ENCODE data around the gene C1orf159.

C1orf159 gene

DNA sequence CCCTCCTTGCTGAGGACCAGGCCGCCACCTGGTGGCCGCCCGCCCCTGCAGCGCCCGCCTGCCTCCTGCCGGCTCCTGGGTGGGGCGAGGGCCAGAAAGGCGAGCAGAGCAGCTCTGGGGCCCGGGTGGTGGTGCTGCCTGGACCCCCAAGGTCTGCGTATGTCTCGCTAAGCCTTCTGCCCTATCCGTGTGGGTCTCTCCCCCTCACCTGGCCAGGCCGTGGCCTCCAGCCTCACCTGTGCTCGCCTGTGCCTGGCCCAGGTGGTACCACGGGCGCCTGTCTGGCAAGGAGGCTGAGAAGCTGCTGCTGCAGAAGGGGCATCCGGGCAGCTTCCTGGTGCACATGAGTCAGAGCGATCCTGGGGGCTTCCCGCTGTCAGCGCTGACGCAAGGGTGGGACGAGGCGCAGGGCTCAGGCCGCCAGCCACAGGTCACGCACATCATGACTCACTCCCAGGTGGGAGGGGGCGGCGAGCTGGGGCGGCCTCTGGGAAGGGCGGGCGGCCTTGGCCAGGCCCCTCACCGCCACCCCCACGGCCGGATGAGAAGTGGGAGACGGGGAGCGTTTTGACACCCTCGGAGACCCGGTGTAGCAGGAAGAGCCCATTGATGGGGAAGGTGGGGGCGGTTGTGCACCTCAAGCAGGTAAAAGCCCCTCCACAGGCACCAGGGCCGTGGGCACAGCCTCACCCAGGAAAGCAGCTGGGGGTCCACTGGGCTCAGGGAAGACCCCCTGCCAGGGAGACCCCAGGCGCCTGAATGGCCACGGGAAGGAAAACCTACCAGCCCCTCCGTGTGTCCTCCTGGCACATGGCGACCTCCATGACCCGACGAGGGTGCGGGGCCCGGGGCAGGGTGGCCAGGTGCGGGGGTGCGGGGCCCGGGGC is 51.7 kb downstream of the C1orf159 start:
- TF ChIP-seq CEBPB (IDR thresholded peaks at IDR 0.05) (peak; percentile 68; the same call in 1 of the 2 replicates), NFIC (IDR thresholded peaks at IDR 0.05) (no peak), YY1 (IDR thresholded peaks at IDR 0.05; ENCODE audit: low read depth) (no peak), TAF1 (IDR thresholded peaks at IDR 0.05; ENCODE audit: low read depth) (no peak), RAD21 (IDR thresholded peaks at IDR 0.05; ENCODE audit: low read depth) (peak; percentile 73), EP300 (IDR thresholded peaks at IDR 0.05; ENCODE audit: borderline replicate concordance) (peak; percentile 70; the same call in 1 of the 2 replicates), ZBTB7A (IDR thresholded peaks at IDR 0.05; ENCODE audit: low read depth) (peak; percentile 98), TEAD4 (IDR thresholded peaks at IDR 0.05) (peak; percentile 38; the same call in 1 of the 2 replicates), FOXM1 (IDR thresholded peaks at IDR 0.05; ENCODE audit: borderline replicate concordance, low read depth) (no peak), CREB1 (IDR thresholded peaks at IDR 0.05; ENCODE audit: low read depth) (no peak; the same call in 1 of the 2 replicates), TCF12 (IDR thresholded peaks at IDR 0.05; ENCODE audit: low read depth) (peak; percentile 89), EGR1 (IDR thresholded peaks at IDR 0.05) (peak; percentile 51)
- TF ChIP-seq, protein P1, sequence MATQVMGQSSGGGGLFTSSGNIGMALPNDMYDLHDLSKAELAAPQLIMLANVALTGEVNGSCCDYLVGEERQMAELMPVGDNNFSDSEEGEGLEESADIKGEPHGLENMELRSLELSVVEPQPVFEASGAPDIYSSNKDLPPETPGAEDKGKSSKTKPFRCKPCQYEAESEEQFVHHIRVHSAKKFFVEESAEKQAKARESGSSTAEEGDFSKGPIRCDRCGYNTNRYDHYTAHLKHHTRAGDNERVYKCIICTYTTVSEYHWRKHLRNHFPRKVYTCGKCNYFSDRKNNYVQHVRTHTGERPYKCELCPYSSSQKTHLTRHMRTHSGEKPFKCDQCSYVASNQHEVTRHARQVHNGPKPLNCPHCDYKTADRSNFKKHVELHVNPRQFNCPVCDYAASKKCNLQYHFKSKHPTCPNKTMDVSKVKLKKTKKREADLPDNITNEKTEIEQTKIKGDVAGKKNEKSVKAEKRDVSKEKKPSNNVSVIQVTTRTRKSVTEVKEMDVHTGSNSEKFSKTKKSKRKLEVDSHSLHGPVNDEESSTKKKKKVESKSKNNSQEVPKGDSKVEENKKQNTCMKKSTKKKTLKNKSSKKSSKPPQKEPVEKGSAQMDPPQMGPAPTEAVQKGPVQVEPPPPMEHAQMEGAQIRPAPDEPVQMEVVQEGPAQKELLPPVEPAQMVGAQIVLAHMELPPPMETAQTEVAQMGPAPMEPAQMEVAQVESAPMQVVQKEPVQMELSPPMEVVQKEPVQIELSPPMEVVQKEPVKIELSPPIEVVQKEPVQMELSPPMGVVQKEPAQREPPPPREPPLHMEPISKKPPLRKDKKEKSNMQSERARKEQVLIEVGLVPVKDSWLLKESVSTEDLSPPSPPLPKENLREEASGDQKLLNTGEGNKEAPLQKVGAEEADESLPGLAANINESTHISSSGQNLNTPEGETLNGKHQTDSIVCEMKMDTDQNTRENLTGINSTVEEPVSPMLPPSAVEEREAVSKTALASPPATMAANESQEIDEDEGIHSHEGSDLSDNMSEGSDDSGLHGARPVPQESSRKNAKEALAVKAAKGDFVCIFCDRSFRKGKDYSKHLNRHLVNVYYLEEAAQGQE (IDR thresholded peaks at IDR 0.05; ENCODE audit: low read depth) = no peak
- TF ChIP-seq, protein P2, sequence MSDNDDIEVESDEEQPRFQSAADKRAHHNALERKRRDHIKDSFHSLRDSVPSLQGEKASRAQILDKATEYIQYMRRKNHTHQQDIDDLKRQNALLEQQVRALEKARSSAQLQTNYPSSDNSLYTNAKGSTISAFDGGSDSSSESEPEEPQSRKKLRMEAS (IDR thresholded peaks at IDR 0.05) = peak; percentile 75
- TF ChIP-seq, protein P3, sequence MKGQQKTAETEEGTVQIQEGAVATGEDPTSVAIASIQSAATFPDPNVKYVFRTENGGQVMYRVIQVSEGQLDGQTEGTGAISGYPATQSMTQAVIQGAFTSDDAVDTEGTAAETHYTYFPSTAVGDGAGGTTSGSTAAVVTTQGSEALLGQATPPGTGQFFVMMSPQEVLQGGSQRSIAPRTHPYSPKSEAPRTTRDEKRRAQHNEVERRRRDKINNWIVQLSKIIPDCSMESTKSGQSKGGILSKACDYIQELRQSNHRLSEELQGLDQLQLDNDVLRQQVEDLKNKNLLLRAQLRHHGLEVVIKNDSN (IDR thresholded peaks at IDR 0.05) = 0 out of 2 replicates have a peak, but pooled peaks have one; percentile 13

GRCh38 chr1:1063261-1063944 is 52.5 kb downstream of the C1orf159 start:
- TF ChIP-seq ZBTB7A (IDR thresholded peaks at IDR 0.05; ENCODE audit: low read depth) (no peak), YY1 (IDR thresholded peaks at IDR 0.05; ENCODE audit: low read depth) (no peak), TCF12 (IDR thresholded peaks at IDR 0.05; ENCODE audit: low read depth) (no peak), CREB1 (IDR thresholded peaks at IDR 0.05; ENCODE audit: low read depth) (no peak), TEAD4 (IDR thresholded peaks at IDR 0.05) (no peak), TAF1 (IDR thresholded peaks at IDR 0.05; ENCODE audit: low read depth) (no peak), EP300 (IDR thresholded peaks at IDR 0.05; ENCODE audit: borderline replicate concordance) (no peak), EGR1 (IDR thresholded peaks at IDR 0.05) (no peak), FOXM1 (IDR thresholded peaks at IDR 0.05; ENCODE audit: borderline replicate concordance, low read depth) (no peak), CEBPB (IDR thresholded peaks at IDR 0.05) (no peak), NFIC (IDR thresholded peaks at IDR 0.05) (no peak), RAD21 (IDR thresholded peaks at IDR 0.05; ENCODE audit: low read depth) (no peak)
- TF ChIP-seq, protein P1 (IDR thresholded peaks at IDR 0.05; ENCODE audit: low read depth) = no peak
- TF ChIP-seq, protein P3 (IDR thresholded peaks at IDR 0.05) = no peak
- TF ChIP-seq, protein P2 (IDR thresholded peaks at IDR 0.05) = no peak

- TF ChIP-seq RAD21 (IDR thresholded peaks at IDR 0.05; ENCODE audit: low read depth) (no peak), YY1 (IDR thresholded peaks at IDR 0.05; ENCODE audit: low read depth) (no peak), TAF1 (IDR thresholded peaks at IDR 0.05; ENCODE audit: low read depth) (no peak), EP300 (IDR thresholded peaks at IDR 0.05; ENCODE audit: borderline replicate concordance) (no peak), ZBTB7A (IDR thresholded peaks at IDR 0.05; ENCODE audit: low read depth) (no peak), EGR1 (IDR thresholded peaks at IDR 0.05) (no peak), CEBPB (IDR thresholded peaks at IDR 0.05) (no peak), CREB1 (IDR thresholded peaks at IDR 0.05; ENCODE audit: low read depth) (no peak), TEAD4 (IDR thresholded peaks at IDR 0.05) (no peak), NFIC (IDR thresholded peaks at IDR 0.05) (no peak), TCF12 (IDR thresholded peaks at IDR 0.05; ENCODE audit: low read depth) (no peak)
- TF ChIP-seq, protein P3 (IDR thresholded peaks at IDR 0.05) = no peak
- TF ChIP-seq, protein P1 (IDR thresholded peaks at IDR 0.05; ENCODE audit: low read depth) = no peak
- TF ChIP-seq, protein P2 (IDR thresholded peaks at IDR 0.05) = no peak
Observed at GRCh38 chr1:1062348-1063163, 53.3 kb downstream of the C1orf159 start.

All from Ishikawa (cell line).